ENCODE results near the gene MTHFD1L.

MTHFD1L gene

GRCh38 chr6:150866991-150867501, 1.5 kb downstream of the MTHFD1L start:
- H3K4me3 ChIP-seq (ENCODE audit: low read length): peak overlapping the region; percentile 87
- no peak for DNase-seq (ENCODE audit: low read depth)
- no peak for TF ChIP-seq CTCF (conservative IDR thresholded peaks at IDR 0.05; ENCODE audit: low read length)

- DNase-seq (ENCODE audit: low read depth): no peak
- no peak for TF ChIP-seq CTCF (conservative IDR thresholded peaks at IDR 0.05; ENCODE audit: low read length)
- no peak overlapping the region for H3K4me3 ChIP-seq (ENCODE audit: low read length)
Measured at GRCh38 chr6:150868759-150869158, 3.3 kb downstream of the MTHFD1L start.

GRCh38 chr6:150874179-150874578, 8.7 kb downstream of the MTHFD1L start:
- no peak for TF ChIP-seq CTCF (conservative IDR thresholded peaks at IDR 0.05; ENCODE audit: low read length)
- no peak overlapping the region for H3K4me3 ChIP-seq (ENCODE audit: low read length)
- no peak for DNase-seq (ENCODE audit: low read depth)

- no peak for TF ChIP-seq CTCF (conservative IDR thresholded peaks at IDR 0.05; ENCODE audit: low read length)
- DNase-seq (ENCODE audit: low read depth): no peak
- no peak overlapping the region for H3K4me3 ChIP-seq (ENCODE audit: low read length)
Measured at GRCh38 chr6:150875841-150876240, 10.3 kb downstream of the MTHFD1L start.

GRCh38 chr6:150876598-150876997, 11.1 kb downstream of the MTHFD1L start:
- peak; percentile 21; the same call in 1 of the 2 replicates for TF ChIP-seq CTCF (conservative IDR thresholded peaks at IDR 0.05; ENCODE audit: low read length)
- no peak overlapping the region for H3K4me3 ChIP-seq (ENCODE audit: low read length)
- DNase-seq (ENCODE audit: low read depth): peak; percentile 62

- DNase-seq (ENCODE audit: low read depth): no peak
- no peak for TF ChIP-seq CTCF (conservative IDR thresholded peaks at IDR 0.05; ENCODE audit: low read length)
- H3K4me3 ChIP-seq (ENCODE audit: low read length): no peak overlapping the region
Measured at GRCh38 chr6:150877928-150878327, 12.4 kb downstream of the MTHFD1L start.

GRCh38 chr6:150878347-150879213, 13.1 kb downstream of the MTHFD1L start:
- TF ChIP-seq CTCF (conservative IDR thresholded peaks at IDR 0.05; ENCODE audit: low read length): no peak
- DNase-seq (ENCODE audit: low read depth): no peak
- no peak overlapping the region for H3K4me3 ChIP-seq (ENCODE audit: low read length)

Measured in AG10803 (cell line).